Stimulated activated CD4-positive, alpha-beta T cell treated with anti-CD3 and anti-CD28 coated beads, Interleukin-4, amount 100 ng/mL, for 24 hours (primary cell): ENCODE results near the gene FAM118B.
"Not testable (repeated sequence)": the region's sequence is repeated elsewhere in the genome, so short reads cannot be mapped to it uniquely, and the experiment has no call there.

Experiments used
- DNase-seq: peaks from one replicate; pipeline ENCODE4 v3.0.0-alpha.2; 2020

FAM118B gene

DNA sequence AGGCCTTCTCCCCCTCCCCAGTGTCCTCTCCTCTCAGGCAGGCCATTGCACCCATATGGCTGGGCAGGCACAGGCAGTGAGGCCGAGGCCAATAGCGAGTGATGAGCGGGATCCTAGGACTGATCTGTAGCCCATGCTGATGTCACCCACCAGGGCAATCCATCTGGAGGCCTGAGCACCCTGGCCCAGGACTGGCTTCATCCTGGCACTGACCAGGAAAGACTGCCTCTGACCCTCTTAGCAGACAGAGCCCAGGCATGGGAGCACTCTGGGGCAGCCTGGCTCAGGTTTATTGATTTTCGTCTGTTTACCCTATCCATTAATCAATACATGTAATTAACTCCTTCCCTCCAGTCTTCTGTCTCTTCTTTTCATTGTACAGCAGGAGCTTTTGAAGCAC, 66.2 kb downstream of the FAM118B start:
- no peak for DNase-seq

DNA sequence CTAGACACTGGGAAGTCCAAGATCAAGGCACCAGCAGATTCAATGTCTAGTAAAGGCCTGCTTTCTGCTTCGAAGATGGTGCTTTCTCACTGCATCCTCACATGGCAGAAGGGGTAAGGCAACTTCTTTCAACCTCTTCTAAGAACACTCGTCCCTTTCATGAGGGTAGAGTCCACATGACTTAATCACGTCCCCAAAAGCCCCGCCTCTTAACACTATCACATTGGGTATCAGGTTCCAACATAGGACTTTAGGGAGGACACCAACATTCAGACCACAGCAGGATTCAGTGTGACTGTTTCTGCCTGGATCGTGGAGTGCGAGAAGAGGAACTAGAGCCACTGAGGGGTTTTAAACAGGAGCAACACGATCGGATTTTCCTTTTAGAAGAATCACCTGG, 67.6 kb downstream of the FAM118B start:
- no peak for DNase-seq

DNA sequence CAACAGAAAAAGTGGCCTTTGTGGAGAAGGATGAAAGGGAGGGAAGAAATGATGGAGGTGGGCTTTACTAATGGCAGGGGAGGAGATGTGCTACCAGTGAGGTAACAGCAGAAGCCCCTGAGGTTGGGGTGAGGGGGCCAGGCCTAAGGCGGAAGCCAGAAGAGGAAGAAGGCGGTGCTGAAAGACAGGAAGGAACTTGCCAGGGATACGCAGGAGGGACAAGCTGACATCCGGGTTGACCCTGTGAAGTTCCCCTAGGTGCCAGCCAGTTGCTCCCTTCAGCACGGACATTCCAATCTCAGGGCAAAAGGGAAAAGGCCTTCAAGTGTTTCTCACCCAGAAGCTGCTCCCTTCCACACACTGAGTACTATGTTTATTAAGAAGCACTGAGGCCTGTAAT, 69.0 kb downstream of the FAM118B start:
- no peak for DNase-seq

DNA sequence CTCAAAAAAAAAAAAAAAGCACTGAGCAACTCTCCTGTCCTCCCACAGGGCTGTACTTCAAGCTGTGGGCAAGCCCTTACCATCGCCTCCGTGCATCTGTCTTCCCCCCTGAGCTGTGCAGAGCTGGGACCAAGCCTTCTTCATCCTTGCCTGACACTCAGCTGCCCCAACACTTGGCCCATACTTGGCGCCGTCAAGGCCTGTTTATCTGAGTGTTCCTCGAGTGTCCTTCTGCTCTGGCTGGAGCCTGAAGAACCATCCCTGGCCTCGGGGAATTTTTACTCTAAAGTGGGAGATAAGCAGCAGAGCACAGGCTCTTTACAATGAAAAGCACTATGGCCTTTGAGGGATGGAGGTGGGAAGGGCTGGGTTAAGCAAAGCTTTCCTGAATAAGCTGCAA, 69.7 kb downstream of the FAM118B start:
- DNase-seq, result no peak

DNA sequence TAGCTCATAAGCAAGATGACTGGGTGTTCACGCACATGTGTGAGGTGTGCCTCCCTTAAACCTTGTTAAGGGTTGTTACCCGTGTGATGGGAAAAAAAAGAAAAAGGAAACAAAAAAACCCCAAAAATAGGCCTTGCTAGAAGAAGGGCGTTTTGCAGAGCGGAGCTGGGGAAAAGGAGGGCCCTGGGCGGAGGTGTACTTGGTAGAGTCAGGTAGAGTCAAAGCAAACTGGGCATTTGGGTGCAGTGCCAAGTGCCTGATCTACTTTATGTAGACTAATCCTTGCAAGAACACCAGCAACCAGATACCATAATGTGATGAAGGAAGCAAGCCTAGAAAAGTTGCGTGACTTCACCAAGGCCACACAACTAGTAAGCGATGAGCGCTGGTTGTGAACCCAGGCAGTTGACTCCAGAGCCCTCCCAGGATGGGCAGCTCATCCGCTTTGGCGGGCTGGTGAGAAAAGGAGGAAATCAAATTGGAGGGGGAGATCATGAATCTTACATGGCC, 70.1 kb downstream of the FAM118B start:
- no peak for DNase-seq

DNA sequence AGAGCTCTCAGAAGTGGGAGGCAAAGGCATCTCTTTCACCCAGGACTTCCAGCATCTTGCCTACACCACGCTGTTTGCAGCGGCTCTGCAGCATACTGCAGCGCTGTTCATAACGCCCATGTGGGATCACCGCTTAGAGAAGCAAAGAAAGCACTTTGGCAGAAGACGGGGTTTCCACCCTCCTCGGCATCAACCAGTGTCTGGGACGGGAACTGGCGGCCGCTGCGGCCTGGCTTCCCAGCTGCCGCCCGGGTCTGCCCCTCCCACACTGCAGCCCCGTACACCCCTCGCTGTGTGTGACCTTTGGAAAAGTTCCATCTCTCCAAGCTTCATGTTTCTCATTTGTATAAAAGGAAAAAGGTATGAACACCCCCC, 70.8 kb downstream of the FAM118B start:
- peak; percentile 40 for DNase-seq

DNA sequence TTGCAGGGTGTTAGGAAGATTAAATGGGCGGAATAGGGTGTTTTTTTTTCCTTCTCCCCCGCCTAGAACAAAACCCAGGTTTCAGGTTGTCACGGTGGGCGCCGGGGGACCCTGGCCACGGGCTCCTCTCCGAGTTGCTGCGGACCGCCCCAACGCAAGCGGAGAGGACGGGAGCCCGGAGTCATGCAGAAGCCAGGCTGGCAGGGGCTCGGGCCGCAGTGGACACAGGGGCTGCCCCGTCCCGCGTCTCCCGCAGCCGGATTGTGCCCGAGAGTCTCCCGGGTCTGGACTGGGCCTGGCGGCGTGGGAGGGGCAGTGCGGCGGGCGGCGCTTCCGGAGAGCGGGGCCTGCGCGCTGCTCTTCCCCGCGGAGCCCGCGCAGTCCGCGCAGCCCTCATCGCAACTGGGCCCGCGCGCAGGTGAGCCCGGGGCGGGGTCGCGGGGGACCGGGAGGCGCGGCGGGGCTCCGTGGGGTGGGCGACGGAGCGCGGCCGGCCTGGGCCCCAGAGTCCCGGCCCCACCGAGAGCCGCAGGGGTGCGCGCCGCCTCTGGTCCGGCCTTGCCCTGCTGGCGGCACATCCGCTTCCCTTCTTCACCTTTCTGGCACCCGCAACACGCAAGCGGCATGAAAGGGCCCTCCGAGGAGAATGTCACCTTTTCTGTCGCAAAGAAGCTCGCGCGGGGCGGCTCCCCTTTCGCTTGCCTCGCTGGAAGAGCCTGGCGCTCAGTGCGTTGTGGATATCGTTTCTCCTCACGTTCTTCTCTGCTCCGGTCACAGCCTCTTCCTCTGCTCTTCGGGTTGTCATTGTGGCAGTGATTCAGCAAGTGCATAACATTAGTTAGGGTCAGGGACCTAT, 71.4 kb downstream of the FAM118B start, which contains the start of gene TIRAP:
TSS of gene TIRAP (plus strand) at position 358 of the 856 bp plus-strand sequence. CDS start 7,802 bp downstream, outside the sequence.
- peak; percentile 59 for DNase-seq

DNA sequence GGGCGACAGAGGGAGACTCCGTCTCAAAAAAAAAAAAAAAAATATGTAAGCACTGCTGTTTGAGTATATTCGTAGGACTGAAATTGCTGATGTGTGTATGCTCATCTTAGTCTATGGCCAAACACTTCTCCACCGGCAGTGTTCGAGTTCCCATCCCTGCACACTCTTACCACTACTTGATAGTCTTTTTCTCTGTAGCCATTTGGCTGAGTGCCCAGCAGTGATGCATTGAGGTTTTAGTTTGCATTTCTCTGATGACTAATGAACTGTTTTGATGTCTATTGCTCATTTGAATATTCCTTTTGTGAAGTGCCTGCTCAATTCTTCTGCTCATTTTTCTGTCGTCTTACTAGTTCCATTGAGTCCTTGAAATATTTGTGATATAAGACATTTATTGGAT, 73.2 kb downstream of the FAM118B start:
- peak; percentile 92 for DNase-seq

DNA sequence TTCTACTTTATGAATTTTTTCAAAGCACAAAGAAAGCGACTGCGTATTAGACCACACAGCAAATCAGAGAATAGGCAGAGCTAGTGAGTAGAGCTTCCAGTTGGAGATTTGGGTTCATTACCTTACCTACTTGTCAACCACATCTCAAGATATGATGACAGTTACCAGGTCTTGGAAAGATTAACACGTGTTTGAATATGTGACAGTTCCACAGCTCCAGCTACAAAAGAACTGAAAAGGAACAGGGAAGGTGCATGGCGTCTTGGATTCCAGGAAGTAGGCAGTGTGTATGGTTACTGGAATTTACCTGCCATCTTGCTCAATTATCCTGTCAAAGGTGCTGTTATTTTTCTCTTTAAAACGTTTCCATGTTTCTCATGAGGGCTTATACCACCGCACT, 76.7 kb downstream of the FAM118B start:
- no peak for DNase-seq

DNA sequence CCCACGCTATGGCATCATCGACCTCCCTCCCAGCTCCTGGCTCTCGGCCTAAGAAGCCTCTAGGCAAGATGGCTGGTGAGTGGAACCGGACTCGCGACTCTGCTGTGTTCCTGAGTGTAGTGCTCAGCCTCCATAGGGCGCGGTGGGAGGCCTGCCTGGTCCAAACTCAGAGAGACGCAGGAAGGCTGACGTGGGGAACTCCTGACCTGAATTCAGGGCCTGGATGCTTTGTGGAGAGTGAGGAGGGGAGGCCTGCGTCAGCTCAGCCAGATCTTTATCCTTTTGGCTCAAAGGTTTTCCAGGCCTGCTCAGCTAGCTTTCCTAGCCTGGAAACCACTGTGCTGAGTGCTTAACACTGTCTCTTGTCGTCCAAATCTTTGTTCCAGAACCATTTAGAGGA, 79.3 kb downstream of the FAM118B start:
- no peak for DNase-seq

DNA sequence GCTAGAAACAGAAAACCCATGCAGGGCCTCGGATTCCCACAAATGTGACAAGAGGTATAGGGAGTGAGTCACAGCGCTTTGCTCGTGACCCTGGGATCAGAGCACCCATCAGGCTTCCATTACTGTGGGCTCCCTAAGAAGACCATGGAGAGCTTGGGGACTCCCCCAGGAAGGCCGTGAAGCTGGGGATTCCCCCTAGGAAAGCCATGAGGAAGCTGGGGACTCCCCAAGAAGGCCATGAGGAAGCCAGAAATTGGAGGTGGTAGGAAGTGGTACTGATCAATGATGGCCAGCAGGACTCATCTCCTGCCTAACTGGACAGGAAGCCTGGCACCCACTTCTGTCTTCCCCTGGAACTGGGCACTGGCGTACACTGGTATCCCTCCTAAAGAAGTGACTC, 82.1 kb downstream of the FAM118B start:
- no peak for DNase-seq

DNA sequence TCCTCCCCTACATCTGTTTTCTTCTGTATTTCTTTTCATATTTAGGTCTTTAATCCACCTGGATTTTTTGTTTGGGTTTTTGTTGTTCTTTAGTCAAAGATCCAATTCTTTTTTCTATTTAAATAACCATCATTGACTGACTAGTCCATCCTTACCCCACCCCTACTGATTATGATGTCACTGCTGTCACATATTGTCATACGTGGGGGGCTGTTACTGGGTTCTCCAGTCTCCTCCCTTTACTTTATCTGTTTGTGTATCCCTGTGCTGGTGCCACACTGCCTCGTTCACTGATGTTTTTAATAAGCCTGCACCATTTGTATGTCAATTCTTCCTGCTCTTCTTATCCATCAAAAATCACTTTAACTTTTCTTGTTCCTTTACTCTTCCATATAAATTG, 85.4 kb downstream of the FAM118B start:
- no peak for DNase-seq

DNA sequence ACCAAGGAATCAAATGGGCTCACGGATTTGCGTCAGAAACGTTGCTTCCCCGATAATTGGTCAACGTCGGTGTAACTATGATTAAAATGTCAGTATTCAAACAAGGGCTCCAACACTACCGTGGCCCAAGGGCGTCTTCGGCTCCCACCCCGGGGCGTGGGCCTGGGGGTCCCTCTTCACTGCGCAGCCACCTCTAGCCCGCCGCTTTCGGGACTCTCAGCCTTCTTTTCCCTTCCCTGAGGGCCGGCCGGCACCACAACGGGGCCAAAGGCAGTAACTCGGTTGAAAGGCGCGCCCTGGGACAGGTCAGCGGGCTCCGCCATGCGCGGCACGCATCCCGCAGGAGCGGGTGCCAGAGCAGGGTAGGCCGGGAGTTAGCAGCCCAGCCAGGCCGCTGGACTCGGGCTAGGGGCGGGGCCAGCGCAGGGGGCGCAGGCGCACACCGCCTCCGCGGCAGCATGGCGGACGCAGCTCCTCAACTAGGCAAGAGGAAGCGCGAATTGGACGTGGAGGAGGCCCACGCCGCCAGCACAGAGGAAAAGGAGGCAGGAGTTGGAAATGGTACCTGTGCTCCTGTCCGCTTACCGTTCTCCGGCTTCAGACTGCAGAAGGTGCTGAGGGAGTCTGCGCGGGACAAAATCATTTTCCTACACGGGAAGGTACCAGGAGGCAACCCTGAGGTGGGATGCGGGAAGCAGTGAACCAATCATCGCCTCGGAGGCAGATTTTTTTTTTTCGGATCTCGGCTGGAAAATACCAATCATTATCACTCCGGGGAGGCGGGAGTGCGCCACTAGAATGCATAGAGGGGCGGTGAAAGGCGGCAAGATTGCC, 92.3 kb downstream of the FAM118B start, which contains the start of gene DCPS:
TSS of gene DCPS (plus strand) at position 438 of the 834 bp plus-strand sequence. CDS start at position 459, 21 bp downstream.
- DNase-seq, result peak; percentile 86

DNA sequence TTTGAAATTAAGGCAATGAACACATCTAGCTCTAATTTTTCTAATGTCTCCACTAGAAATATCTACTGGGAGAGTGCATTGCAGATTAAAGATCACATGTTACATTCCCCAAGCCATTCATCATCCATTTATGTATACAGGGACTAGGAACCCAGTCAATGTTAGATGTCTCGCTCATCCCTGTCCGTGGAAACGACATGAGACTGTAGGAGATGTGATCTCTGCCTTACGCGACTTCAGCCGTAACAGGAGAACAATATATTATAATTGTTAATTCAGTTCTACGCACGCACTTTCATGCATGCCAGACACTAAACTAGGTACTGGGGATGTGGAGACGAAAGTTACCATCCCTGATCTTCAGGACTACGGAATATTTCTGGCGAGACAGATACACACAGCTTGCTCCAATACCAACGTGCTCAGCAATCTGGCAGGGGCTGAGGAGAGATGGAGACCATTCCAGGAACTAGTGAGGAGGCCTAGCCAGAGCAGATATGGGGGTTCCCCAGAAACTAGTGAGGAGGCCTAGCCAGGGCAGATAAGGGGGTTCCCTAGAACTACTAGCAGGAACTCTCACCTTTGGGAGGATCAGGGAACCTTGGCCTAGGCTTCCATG, 93.0 kb downstream of the FAM118B start:
- no peak for DNase-seq

DNA sequence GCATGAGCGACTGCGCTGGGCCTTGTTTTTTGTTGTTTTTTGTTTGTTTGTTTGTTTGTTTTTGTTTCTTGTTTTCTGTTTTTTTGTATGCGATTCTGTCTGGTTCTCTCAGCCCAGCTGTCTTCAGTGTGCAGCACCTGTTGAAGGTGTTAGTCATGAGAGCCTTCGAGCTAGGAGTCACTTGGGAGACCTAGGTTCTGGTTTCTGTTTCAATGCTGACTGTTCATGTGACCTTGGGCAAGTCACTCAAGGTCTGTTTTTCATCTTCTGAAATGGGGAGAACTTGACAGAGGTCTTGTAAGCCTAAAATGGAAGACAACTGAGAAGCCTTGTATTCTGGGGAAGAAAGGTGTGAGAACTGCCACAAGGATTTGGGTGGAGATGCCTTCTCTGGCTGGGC, 94.1 kb downstream of the FAM118B start:
- peak; percentile 46 for DNase-seq

DNA sequence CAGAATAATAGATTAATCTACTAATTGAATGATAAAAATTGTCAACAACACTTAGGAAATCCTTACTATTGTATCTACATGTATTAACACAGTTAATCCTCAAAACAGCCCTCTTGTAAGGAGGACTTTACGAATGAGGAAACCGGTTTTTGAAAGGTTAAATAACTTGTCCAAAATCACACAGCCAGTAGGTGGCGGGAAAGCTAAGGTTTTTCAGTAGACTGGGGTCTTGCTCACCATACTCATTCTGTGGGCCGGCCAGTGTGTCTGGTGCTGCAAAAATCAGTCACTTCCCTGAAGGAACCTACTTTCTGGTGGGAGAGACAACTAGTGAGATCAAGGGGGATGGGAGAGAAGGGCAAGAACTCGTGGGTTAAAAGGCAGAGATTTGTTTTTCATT, 96.1 kb downstream of the FAM118B start:
- no peak for DNase-seq

DNA sequence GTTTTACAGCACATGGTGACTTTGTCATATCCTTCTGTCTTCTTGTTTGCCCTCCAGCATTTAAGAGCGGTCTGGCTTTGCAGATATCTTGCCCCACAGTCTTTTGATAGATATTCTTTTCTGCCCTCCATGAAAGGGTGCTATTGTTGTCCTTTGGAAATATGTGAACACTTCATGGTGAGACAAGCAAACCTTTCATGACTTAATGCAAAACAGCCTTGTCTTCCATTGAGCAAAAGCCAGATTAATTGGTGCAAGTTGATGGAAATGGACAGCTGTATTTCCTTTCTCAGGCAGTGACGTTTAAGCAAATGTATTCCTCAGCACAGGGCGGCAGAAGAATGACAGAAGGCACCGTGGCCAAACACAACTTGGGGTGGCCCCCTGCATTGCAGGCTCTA, 96.7 kb downstream of the FAM118B start:
- DNase-seq, result no peak

DNA sequence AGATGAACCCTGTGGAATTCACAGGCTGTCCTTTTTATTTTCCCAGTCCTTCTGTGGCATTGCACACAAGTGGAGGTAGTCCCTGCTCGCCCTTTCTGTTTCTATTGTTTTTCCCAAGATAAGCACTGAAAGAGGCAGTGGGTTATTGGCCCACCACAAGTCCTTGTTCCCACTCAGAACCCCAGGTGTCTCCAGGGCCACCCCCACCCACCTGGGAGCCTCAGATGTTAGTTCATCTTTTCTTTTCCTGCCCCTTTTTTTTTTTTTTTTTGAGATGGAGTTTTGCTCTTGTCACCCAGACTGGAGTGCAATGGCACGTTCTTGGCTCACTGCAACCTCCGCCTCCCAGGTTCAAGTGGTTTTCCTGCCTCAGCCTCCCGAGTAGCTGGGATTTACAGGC, 97.2 kb downstream of the FAM118B start:
- not testable (repeated sequence) for DNase-seq

DNA sequence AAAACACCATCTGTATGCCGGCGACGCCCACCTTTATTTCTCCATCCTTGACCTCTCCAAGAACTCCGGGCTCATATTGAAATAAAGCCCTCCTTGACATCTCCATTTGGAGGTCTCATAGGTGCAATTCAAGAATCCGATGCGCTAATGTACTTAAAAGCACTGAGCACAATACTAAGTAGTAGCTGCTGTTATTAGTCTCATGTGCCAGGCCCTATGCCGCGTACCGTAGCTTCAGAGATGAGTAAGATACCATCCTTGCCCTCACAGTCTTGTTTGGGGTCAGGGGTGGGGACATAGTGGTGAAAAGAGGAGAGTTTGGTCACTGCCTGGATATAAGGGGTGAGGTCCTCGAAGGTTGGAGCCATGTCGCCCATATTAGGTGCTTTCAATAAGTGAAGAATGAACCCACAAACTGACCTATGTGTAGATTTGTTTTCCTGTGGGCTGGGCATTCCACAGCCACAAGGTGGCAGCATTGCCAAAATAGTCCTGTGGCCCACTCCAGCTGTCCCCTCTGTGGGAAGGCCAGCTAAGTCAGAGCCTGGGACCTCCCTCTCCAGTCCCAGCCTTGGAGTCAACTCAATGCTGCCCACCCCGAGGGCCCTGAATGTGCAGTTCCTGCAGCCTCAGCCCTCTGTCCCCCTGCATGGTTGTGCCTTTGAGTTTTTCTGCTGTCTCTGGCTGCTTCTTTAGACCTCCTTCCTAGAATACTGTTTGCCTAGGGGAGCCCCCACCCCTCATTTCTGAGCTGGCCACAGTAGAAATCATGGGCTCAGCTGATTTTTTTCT, 98.8 kb downstream of the FAM118B start:
- peak; percentile 63 for DNase-seq

DNA sequence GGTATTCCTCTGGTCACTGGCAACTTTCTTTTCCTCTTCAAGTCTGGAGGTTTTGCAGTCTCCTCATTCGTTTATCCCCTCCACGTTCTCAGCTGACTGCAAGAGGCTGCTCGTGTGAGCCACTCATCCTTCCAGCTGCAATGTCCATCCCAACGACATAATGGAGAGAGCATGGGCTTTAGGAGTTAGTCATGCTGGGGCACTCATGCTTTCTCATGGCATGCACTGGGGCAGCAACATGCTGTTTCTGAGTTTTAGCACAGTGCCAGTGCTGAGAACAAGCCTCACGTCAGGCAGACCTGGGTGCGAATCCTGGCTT, 99.4 kb downstream of the FAM118B start:
- no peak for DNase-seq

DNA sequence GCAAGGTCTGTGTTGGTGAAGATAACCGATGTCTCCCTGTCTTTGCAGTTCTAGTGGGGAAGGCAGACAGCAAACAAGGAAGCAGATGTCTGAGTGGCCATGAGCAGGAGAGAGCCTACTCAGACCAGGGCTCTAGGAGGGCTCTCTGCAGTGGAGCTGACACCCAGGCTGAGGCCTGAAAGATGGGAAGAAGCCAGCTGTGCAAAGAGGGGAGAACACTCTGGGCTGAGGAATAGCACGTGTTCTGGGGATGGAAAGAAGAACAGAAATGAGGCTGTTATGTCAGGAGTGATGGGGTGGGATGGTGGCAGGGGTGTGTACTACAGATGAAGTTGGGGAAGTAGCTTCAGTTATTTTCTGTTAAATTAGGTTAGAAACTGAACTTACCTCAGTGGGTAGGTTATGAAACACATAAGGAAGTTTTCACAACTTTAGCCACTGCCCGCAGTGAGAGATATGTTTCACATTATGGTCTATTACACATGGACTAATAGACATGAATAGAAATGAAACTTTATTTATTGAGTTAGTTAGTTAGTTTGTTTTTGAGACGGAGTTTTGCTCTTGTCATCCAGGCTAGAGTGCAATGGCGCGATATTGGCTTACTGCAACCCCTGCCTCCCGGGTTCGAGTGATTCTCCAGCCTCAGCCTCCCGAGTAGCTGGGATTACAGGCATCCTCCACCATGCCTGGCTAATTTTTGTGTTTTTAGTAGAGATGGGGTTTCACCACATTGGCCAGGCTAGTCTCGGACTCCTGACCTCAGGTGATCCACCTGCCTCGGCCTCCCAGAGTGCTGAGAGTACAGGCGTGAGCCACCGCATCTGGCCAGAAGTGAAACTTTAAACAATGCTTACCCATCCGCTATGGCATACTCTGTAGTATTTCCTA, 100.1 kb downstream of the FAM118B start:
- DNase-seq, result no peak
